Trophoblast cell (in vitro differentiated cells and primary cell): ENCODE results near the gene EML1.

Experiments
- DNase-seq, 2 donors: peaks; one replicate each; pipeline ENCODE4 v3.0.0-alpha.2; 2016
- H2AFZ ChIP-seq: 2 replicates; pipeline ENCODE4 v1.6.1; 2013; ENCODE audit warnings: low read length, moderate library complexity, mild to moderate bottlenecking; ENCODE audit not compliant: insufficient read depth, poor library complexity
- H2AK5ac ChIP-seq: 2 replicates; pipeline ENCODE4 v1.6.1; 2013; ENCODE audit warnings: mild to moderate bottlenecking, low read length
- H2BK120ac ChIP-seq: 2 replicates; pipeline ENCODE4 v1.6.1; 2013; ENCODE audit warnings: low read length, mild to moderate bottlenecking, moderate library complexity; ENCODE audit not compliant: insufficient read depth, poor library complexity
- H2BK12ac ChIP-seq: 2 replicates; pipeline ENCODE4 v1.6.1; 2013; ENCODE audit warnings: mild to moderate bottlenecking, low read length, moderate library complexity
- H2BK5ac ChIP-seq: 2 replicates; pipeline ENCODE4 v1.6.1; 2013; ENCODE audit warnings: low read length, low read depth, moderate library complexity, mild to moderate bottlenecking; ENCODE audit not compliant: poor library complexity
- H3K14ac ChIP-seq: 2 replicates; pipeline ENCODE4 v1.6.1; 2013; ENCODE audit warnings: mild to moderate bottlenecking, low read length
- H3K18ac ChIP-seq: 2 replicates; pipeline ENCODE4 v1.6.1; 2013; ENCODE audit warnings: mild to moderate bottlenecking, low read length
- H3K23ac ChIP-seq: 2 replicates; pipeline ENCODE4 v1.6.1; 2013; ENCODE audit warnings: low read length
- H3K27ac ChIP-seq: 2 replicates; pipeline ENCODE4 v1.5.1; 2013; ENCODE audit warnings: low read depth, mild to moderate bottlenecking, inconsistent platforms, low read length, moderate library complexity
- H3K27me3 ChIP-seq: 2 replicates; pipeline ENCODE4 v1.6.1; 2013; ENCODE audit warnings: inconsistent platforms, mild to moderate bottlenecking, low read length, moderate library complexity; ENCODE audit not compliant: insufficient read depth
- H3K36me3 ChIP-seq, 2 experiments: 1 replicate in 1 of 2; 2 replicates in 1 of 2; pipeline ENCODE4 v1.6.1; 2013; ENCODE audit warnings: low read length in 2 of 2, mild to moderate bottlenecking in 2 of 2, moderate library complexity in 1 of 2; ENCODE audit not compliant: insufficient read depth in 2 of 2, control insufficient read depth in 1 of 2
- H3K4ac ChIP-seq: 2 replicates; pipeline ENCODE4 v1.6.1; 2013; ENCODE audit warnings: low read depth, mild to moderate bottlenecking, low read length, moderate library complexity
- H3K4me1 ChIP-seq, 2 experiments: 1 replicate in 1 of 2; 2 replicates in 1 of 2; pipeline ENCODE4 v1.6.1; 2013; ENCODE audit warnings: low read length in 2 of 2, mild to moderate bottlenecking in 2 of 2, moderate library complexity in 1 of 2; ENCODE audit not compliant: insufficient read depth in 2 of 2, control insufficient read depth in 1 of 2
- H3K4me2 ChIP-seq: 2 replicates; pipeline ENCODE4 v1.6.1; 2013; ENCODE audit warnings: inconsistent platforms, mild to moderate bottlenecking, low read length, moderate library complexity
- H3K4me3 ChIP-seq: 2 replicates; pipeline ENCODE4 v1.5.1; 2013; ENCODE audit warnings: mild to moderate bottlenecking, low read depth, low read length, inconsistent platforms
- H3K79me1 ChIP-seq: one replicate; pipeline ENCODE4 v1.6.1; 2013; ENCODE audit warnings: low read length
- H3K79me2 ChIP-seq: 2 replicates; pipeline ENCODE4 v1.6.1; 2013; ENCODE audit warnings: low read length, mild to moderate bottlenecking; ENCODE audit not compliant: control insufficient read depth, insufficient read depth, poor library complexity
- H3K9ac ChIP-seq: 2 replicates; pipeline ENCODE4 v1.6.1; 2013; ENCODE audit warnings: mild to moderate bottlenecking, low read length
- H3K9me3 ChIP-seq: 2 replicates; pipeline ENCODE4 v1.6.1; 2013; ENCODE audit warnings: low read depth, mild to moderate bottlenecking, control low read depth, inconsistent platforms, low read length; ENCODE audit not compliant: insufficient read depth
- H4K12ac ChIP-seq: 2 replicates; pipeline ENCODE4 v1.6.1; 2013; ENCODE audit warnings: low read depth, mild to moderate bottlenecking, low read length, moderate library complexity
- H4K8ac ChIP-seq: 2 replicates; pipeline ENCODE4 v1.6.1; 2013; ENCODE audit warnings: low read depth, mild to moderate bottlenecking, low read length, moderate library complexity
- H4K91ac ChIP-seq: one replicate; pipeline ENCODE4 v1.6.1; 2013; ENCODE audit warnings: low read depth, mild to moderate bottlenecking, low read length, moderate library complexity
- WGBS: extraction: QIAGEN DNeasy Blood & Tissue Kit; methylation state at CpG from one replicate; pipeline ENCODE4 v1.1.7; 2013; ENCODE audit warnings: missing lambda C conversion rate; ENCODE audit not compliant: insufficient read length, insufficient coverage; ENCODE audit errors: extremely low coverage; 5-methylcytosine and 5-hydroxymethylcytosine counted together

EML1 gene

GRCh38 chr14:99870617-99871016 lies 77.4 kb downstream of the EML1 start:
- no peaks in the 10 kb centered on the region for H3K27me3 ChIP-seq
- no peak overlapping the region for H3K18ac ChIP-seq
- H3K4ac ChIP-seq = no peak overlapping the region
- H3K27ac ChIP-seq = no peak overlapping the region
- no peak overlapping the region for H2BK12ac ChIP-seq
- no peak overlapping the region for H4K8ac ChIP-seq
- H3K9me3 ChIP-seq = no peaks in the 10 kb centered on the region
- no peak overlapping the region for H3K23ac ChIP-seq
- no peak overlapping the region for H2BK5ac ChIP-seq
- H4K12ac ChIP-seq = no peak overlapping the region
- H3K36me3 ChIP-seq = no peaks in the 10 kb centered on the region
- no peak for DNase-seq
- H2AFZ ChIP-seq = no peak overlapping the region
- H3K79me2 ChIP-seq = no peaks in the 10 kb centered on the region
- no peaks in the 10 kb centered on the region for H3K79me1 ChIP-seq
- no peak overlapping the region for H2BK120ac ChIP-seq
- no peaks in the 10 kb centered on the region for H3K4me1 ChIP-seq
- H2AK5ac ChIP-seq = no peak overlapping the region
- WGBS = no CpG with 5 or more reads among the region's 3 CpGs
- no peak overlapping the region for H3K4me2 ChIP-seq
- no peak overlapping the region for H3K9ac ChIP-seq
- H4K91ac ChIP-seq = no peak overlapping the region
- no peak overlapping the region for H3K4me3 ChIP-seq
- H3K14ac ChIP-seq = no peak overlapping the region

DNA sequence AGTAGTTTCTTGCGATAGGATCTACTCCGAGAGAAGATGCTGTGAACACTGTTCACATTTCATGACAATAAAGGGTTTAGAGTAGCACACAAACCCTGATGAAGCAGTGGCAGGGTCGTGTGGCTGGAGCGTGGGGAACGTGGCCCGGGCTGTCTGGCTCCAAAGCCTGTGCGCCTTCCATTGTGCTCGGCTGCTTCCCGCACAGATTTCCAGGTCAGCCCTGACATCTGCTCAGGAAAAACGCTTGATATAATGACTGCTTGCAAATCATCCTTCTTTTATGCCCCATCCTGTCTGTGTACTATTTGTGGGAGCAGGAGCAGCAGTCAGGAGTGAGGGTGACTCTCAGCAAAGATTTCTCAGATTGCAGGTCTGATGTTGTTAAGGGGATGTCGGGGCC lies 78.6 kb downstream of the EML1 start:
- H3K9ac ChIP-seq = no peak overlapping the region
- H3K27ac ChIP-seq = no peak overlapping the region
- H3K36me3 ChIP-seq = no peaks in the 10 kb centered on the region
- H2AFZ ChIP-seq = no peak overlapping the region
- H3K14ac ChIP-seq = no peak overlapping the region
- no peak for DNase-seq
- H3K79me1 ChIP-seq = no peaks in the 10 kb centered on the region
- no peak overlapping the region for H3K4me3 ChIP-seq
- H3K4me1 ChIP-seq = no peaks in the 10 kb centered on the region
- H4K12ac ChIP-seq = no peak overlapping the region
- no peaks in the 10 kb centered on the region for H3K27me3 ChIP-seq
- H2BK5ac ChIP-seq = no peak overlapping the region
- WGBS = no CpG with 5 or more reads among the region's 11 CpGs
- no peak overlapping the region for H4K8ac ChIP-seq
- peak overlapping the region; percentile 76 for H3K23ac ChIP-seq
- no peak overlapping the region for H3K4me2 ChIP-seq
- H2BK120ac ChIP-seq = no peak overlapping the region
- H3K79me2 ChIP-seq = no peaks in the 10 kb centered on the region
- no peak overlapping the region for H3K18ac ChIP-seq
- no peak overlapping the region for H2AK5ac ChIP-seq
- H3K9me3 ChIP-seq = no peaks in the 10 kb centered on the region
- H4K91ac ChIP-seq = no peak overlapping the region
- no peak overlapping the region for H3K4ac ChIP-seq
- H2BK12ac ChIP-seq = no peak overlapping the region

DNA sequence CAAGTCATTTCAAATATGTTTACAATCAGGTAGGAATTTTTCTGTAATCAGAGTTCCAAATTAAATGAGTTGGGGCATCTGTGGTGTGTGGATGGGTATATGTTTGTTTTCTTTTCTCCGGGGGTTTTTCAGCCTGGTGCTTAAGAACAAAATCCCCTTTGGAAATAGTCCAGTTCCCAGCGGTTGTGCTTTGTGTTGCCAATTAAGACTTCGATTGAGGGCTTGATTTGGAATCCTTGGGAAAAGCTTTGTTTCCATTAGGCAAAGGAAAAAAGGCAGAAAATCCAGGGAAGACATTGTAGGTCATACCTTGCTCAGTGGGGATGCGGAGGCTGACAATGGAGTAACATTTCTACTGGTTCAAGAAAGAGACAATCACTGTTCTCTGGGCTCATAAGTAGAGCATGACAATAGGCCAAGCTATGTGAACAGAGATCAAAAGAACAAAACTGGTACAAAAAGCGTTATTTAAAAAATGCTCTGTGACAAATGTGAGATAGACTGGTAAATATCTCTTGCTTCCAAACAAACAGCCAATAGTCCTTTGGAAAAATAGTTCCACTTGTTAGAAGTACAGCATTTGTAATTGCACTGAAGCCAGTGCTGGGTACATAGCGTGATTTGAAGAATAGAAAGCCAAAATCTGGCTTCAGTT lies 79.7 kb downstream of the EML1 start:
- H3K4me1 ChIP-seq = no peaks in the 10 kb centered on the region
- no peak overlapping the region for H4K12ac ChIP-seq
- no peak overlapping the region for H2BK5ac ChIP-seq
- H3K27me3 ChIP-seq = no peaks in the 10 kb centered on the region
- no peaks in the 10 kb centered on the region for H3K9me3 ChIP-seq
- H3K18ac ChIP-seq = no peak overlapping the region
- H3K4me2 ChIP-seq = no peak overlapping the region
- no peak for DNase-seq
- H3K36me3 ChIP-seq = no peaks in the 10 kb centered on the region
- no peak overlapping the region for H2AFZ ChIP-seq
- no peak overlapping the region for H3K4me3 ChIP-seq
- H3K79me1 ChIP-seq = no peaks in the 10 kb centered on the region
- H2BK120ac ChIP-seq = no peak overlapping the region
- no peak overlapping the region for H3K9ac ChIP-seq
- H3K23ac ChIP-seq = no peak overlapping the region
- no peak overlapping the region for H3K27ac ChIP-seq
- no peak overlapping the region for H2AK5ac ChIP-seq
- no peak overlapping the region for H4K8ac ChIP-seq
- no peak overlapping the region for H4K91ac ChIP-seq
- H3K79me2 ChIP-seq = no peaks in the 10 kb centered on the region
- H2BK12ac ChIP-seq = no peak overlapping the region
- no CpG with 5 or more reads among the region's 6 CpGs for WGBS
- H3K14ac ChIP-seq = no peak overlapping the region
- H3K4ac ChIP-seq = no peak overlapping the region

GRCh38 chr14:99873653-99874052 lies 80.4 kb downstream of the EML1 start:
- no CpG with 5 or more reads among the region's 4 CpGs for WGBS
- Histone ChIP-seq H3K9ac (no peak overlapping the region), H2BK120ac (no peak overlapping the region), H3K79me1 (no peaks in the 10 kb centered on the region), H3K4me1 (no peaks in the 10 kb centered on the region), H2BK5ac (no peak overlapping the region), H2AFZ (no peak overlapping the region), H3K9me3 (no peaks in the 10 kb centered on the region), H4K12ac (no peak overlapping the region), H3K18ac (no peak overlapping the region), H3K4ac (no peak overlapping the region), H3K4me2 (no peak overlapping the region), H3K79me2 (no peaks in the 10 kb centered on the region), H2BK12ac (no peak overlapping the region), H4K91ac (no peak overlapping the region), H3K27ac (no peak overlapping the region), H3K4me3 (no peak overlapping the region), H4K8ac (no peak overlapping the region), H3K27me3 (no peaks in the 10 kb centered on the region), H3K36me3 (no peaks in the 10 kb centered on the region), H3K14ac (no peak overlapping the region), H2AK5ac (no peak overlapping the region), H3K23ac (no peak overlapping the region)
- DNase-seq = no peak
